ENCODE measurements around the gene L2HGDH. TPM values are rescaled to one million over a fixed set of nuclear protein-coding genes. Genes with fewer than 3 reads are reported as not detected.

Gene L2HGDH
- total RNA-seq, 4 donors from 2014 or later, result 0.80 to 73.3 (median 8.3) TPM

DNA sequence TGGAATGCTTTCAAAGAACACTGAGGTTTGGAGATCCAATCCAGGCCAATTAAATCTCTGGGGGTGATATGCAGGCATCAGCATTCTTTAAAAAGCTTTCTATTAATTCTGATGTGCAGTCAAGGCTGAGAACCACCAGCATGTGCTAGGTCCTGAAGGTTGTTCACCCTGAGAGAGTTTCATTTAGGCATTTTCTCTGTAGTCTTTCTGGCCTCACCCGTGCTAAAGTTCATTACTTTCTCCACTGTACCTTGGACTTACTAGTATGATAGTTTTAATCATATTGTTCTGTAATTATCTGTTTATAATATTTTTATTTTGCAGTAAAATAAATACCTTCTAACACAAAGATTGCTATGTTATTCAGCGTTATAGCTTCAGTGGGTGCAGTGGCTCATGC is 113.5 kb downstream of the L2HGDH start:
- peaks cover 0 to 30% (median 5%) of the 10 kb centered on the region in 4 donors for H3K36me3 ChIP-seq
- intact Hi-C loops (cut with DNase I; ENCODE audit: low total_unique reads) (no loop called here), in situ Hi-C loops (cut with MboI; ENCODE audit: low pct_ligation_motif_present in 1 of 4, low pct_unique_long_range_greater_than_20kb in 1 of 4, low sequenced_read_pairs in 3 of 4) (no loop called here)
- no peaks in the 10 kb centered on the region for H3K9me3 ChIP-seq
- TF ChIP-seq, protein P1, sequence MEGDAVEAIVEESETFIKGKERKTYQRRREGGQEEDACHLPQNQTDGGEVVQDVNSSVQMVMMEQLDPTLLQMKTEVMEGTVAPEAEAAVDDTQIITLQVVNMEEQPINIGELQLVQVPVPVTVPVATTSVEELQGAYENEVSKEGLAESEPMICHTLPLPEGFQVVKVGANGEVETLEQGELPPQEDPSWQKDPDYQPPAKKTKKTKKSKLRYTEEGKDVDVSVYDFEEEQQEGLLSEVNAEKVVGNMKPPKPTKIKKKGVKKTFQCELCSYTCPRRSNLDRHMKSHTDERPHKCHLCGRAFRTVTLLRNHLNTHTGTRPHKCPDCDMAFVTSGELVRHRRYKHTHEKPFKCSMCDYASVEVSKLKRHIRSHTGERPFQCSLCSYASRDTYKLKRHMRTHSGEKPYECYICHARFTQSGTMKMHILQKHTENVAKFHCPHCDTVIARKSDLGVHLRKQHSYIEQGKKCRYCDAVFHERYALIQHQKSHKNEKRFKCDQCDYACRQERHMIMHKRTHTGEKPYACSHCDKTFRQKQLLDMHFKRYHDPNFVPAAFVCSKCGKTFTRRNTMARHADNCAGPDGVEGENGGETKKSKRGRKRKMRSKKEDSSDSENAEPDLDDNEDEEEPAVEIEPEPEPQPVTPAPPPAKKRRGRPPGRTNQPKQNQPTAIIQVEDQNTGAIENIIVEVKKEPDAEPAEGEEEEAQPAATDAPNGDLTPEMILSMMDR (IDR thresholded peaks at IDR 0.05), result no peak
- WGBS, 2 donors (ENCODE audit: low coverage in 1 of 2), result 40 to 76% methylated on average over 2 of the region's 2 CpGs
- H3K27me3 ChIP-seq, result no peaks in the 10 kb centered on the region
- H3K4me1 ChIP-seq, result peaks cover 0 to 9% (median 0%) of the 10 kb centered on the region in 4 donors
- H3K27ac ChIP-seq, result peak overlapping the region in 1 of 4 donors; percentile 16
- H3K4me3 ChIP-seq, result no peak overlapping the region
- DNase-seq, result no peak

DNA sequence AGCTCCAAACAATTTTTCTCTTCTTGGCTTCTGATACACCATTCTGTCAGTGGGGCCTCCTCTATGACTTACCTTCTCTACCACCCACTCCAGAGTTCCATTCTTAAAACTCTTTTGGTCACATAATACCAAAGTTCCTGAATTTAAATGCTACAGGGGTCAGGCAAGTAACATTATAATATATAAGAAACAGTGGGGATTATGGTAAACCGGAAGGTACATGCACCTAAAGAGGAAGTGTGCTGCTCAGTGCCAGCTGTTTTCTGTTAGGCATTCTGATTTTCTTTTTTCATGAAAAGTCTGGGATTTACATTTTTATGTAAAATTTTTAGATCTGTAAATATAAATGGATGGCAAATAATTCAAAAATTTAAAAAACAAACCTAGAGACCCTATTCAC is 120.5 kb downstream of the L2HGDH start:
- 64 to 78% methylated on average over 1 of the region's 1 CpG for whole genome bisulfite sequencing, 2 donors (ENCODE audit: low coverage in 1 of 2)

More for the DNA sequence above, 120.5 kb downstream of the L2HGDH start:
- H3K36me3 ChIP-seq, result peaks cover 0 to 25% (median 7%) of the 10 kb centered on the region in 4 donors
- H3K4me1 ChIP-seq, result no peaks in the 10 kb centered on the region
- in situ Hi-C loops (cut with MboI; ENCODE audit: low pct_ligation_motif_present in 1 of 4, low pct_unique_long_range_greater_than_20kb in 1 of 4, low sequenced_read_pairs in 3 of 4), result no loop called here
- TF ChIP-seq EP300 (IDR thresholded peaks at IDR 0.05; ENCODE audit: low read depth), result no peak
- TF ChIP-seq POLR2AphosphoS5 (IDR thresholded peaks at IDR 0.05), result no peak
- no peak for TF ChIP-seq POLR2A (IDR thresholded peaks at IDR 0.05)
- TF ChIP-seq, protein P1 (IDR thresholded peaks at IDR 0.05), result no peak
- no peak for DNase-seq
- H3K27ac ChIP-seq, result no peak overlapping the region
- H3K9me3 ChIP-seq, result no peaks in the 10 kb centered on the region
- no peak overlapping the region for H3K4me3 ChIP-seq
- intact Hi-C loops (cut with DNase I; ENCODE audit: low total_unique reads), result no loop called here
- no peaks in the 10 kb centered on the region for H3K27me3 ChIP-seq

Small RNAs within 50 kb of the gene (small RNA-seq; reads per million reads assigned to genes)
- gene MIR4504, result 0 to 0.42 (median 0) reads per million in 4 donors

Other genes starting within 250 kb of the L2HGDH start
- gene VCPKMT, start 195.7 kb downstream of the L2HGDH start, total RNA-seq, result 10 to 100 TPM in 1 of 4 donors, 1 to 10 TPM in 3; 3.7 to 12.1 (median 5.9) TPM
- gene SOS2, start 80.7 kb downstream of the L2HGDH start, total RNA-seq, result 10 to 100 TPM; 45.9 to 82.8 (median 62.1) TPM
- 10 to 100 TPM in 2 of 4 donors, 1 to 10 TPM in 2; 3.0 to 18.9 (median 9.2) TPM for gene DMAC2L, start 95 bp upstream of the L2HGDH start, total RNA-seq
- 10 to 100 TPM; 15.3 to 36.8 (median 28.2) TPM for gene CDKL1, start 84.7 kb upstream of the L2HGDH start, total RNA-seq
- 100 to 1,000 TPM in 3 of 4 donors, 10 to 100 TPM in 1; 40.8 to 173 (median 105) TPM for gene MAP4K5, start 220.3 kb upstream of the L2HGDH start, total RNA-seq
- gene ATL1, start 247.9 kb upstream of the L2HGDH start, total RNA-seq, result 10 to 100 TPM in 2 of 4 donors, 1 to 10 TPM in 1, not detected in 1; 1.1 to 14.1 (median 11.4) TPM